Fibroblast of skin of scalp (primary cell): ENCODE results near the gene CALHM1.
"Not testable (repeated sequence)": the region's sequence is repeated elsewhere in the genome, so short reads cannot be mapped to it uniquely, and the experiment has no call there.

ENCODE experiments used
- DNase-seq: peaks from one replicate; pipeline ENCODE4 v3.0.0-alpha.2; 2013

The CALHM1 gene

DNA sequence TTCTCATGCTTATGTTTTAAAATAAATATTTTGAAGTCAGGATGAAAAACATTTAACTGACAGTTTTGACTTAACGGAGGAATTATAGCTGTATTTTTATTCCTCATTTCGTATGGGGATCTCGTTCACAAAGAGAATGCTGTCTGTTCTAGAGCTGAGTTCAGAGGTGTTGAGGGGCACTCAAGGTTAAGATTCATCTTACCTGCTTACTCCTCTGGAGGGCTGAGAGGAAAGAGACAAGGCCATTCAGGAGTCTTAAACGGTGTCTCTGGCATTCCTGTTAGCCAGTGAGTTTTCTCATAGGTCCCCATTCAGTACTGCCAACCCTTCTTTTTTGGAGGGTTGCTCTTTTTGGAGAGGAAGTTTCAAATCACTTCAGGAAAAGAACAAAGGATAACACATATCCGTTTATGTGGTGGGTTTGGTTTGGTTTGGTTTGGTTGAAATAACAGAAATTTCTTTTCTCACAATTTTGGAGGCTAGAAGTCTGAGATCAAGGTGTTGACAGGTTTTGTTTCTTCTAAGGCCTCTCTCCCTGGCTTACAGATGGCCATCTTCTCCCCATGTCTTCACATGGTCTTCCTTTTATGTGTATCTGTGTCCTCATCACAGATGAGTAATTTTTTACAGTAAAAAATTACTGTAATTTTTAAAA lies 29.6 kb downstream of the CALHM1 start:
- no peak for DNase-seq

DNA sequence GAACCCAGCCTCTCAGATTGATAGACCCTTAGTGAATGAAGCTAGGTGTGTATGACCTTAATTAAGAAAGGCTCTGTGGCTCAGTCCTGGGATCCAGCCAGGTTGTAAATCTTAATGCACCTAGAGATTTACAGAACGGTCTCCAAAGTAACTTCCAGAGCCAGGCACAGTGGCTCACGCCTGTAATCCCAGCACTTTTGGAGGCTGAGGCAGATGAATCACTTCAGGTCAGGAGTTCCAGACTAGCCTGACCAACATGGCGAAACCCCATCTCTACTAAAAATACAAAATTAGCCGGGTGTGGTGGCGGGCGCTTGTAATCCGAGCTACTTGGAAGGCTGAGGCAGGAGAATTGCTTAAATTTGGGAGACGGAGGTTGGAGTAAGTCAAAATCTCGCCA lies 30.8 kb downstream of the CALHM1 start:
- DNase-seq = no peak

DNA sequence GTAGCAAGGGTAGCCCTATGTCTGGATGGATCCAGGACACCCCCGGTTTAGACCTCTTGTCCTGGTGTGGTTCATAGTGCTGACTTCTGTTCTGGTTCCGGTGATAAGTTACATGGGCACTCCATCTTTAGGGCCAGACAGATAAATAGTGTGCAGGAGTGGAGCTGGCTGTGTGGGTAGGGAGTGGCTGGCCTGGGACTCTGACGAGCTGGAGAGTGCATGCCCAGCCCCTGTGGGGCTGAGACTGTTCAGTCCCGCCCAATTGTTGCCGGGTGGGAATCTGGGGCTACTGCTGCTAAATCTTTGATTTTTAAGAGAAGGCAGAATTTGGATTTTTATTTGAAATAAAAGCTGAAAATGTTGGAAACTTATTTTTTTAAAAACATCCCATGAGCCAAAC lies 35.0 kb downstream of the CALHM1 start:
- DNase-seq = no peak

DNA sequence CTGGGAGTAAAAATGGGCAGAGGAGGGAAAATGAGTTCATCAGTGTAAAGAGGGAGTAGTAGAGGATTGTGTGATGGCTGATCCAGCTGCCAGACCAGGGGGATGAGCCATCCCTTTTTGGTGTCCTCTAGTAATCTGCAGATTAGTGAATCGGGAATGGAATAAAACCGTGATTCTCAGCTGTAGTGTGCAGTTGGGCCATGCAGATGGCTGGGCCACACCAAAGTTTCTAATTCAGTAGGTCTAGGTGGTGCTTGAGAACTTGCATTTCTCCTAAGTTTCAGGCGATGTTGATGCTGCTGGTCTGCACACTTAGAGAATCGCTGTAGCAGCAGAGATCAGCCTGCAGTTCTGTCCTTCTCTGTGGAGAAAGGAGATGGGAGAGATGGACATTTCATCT lies 39.6 kb downstream of the CALHM1 start:
- DNase-seq = no peak

DNA sequence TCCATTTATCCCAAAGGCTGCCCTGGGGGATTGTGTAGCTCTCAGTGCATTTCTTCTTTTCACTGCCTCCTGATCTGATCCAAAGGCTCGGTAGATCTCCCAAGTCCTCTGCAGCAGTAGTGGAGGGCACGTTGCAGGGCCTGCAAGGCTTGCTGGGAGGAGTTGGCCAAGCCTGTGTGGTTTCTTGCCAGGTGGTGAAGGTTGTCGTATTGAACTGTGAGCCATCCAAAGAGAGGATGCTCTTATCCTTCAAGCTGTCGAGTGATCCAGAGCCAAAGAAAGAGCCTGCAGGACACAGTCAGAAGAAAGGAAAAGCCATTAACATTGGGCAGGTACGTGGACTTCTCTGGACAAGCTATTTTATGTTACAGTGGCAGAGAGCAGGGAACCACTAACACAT lies 41.1 kb downstream of the CALHM1 start:
- DNase-seq = no peak

DNA sequence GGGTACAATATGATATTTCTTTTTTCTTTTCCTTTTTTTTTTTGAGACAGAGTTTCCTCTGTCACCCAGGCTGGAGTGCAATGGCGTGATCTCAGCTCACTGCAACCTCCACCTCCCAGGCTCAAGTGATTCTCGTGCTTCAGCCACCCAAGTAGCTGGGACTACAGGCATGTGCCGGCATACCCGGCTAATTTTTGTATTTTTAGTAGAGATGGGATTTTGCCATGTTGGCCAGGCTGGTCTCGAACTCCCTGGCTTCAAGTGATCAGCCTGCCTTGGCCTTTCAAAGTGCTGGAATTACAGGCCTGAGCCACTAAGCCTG lies 41.6 kb downstream of the CALHM1 start:
- DNase-seq = not testable (repeated sequence)

DNA sequence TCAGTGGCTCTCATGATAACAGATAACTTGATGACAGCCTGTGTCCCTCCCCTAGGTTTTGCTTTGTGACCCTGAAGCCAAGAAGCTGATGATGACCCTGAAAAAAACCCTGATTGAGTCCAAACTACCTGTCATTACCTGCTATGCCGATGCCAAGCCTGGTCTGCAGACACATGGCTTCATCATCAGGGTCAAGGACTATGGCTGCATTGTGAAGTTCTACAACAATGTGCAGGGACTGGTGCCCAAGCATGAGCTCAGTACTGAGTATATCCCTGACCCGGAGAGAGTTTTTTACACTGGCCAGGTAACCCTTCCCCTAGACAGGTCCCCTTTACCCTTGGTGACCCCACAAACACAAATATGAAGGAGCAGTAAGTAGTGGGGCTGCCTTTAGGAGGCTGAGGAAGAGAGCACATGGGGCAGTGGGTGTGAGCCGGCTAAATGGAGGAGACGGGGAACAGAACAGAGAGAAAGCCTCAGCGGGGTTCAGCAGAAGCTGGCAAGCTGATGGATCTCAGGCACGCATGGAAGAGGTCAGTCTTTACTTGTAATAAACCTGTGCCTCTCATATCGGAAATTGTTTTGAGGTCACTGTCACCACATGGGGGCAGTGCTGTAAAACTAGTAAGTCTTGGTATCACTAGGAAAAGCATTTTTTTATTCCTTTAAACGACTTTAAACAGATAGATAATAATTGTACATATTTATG lies 42.1 kb downstream of the CALHM1 start:
- peak; percentile 63 for DNase-seq

DNA sequence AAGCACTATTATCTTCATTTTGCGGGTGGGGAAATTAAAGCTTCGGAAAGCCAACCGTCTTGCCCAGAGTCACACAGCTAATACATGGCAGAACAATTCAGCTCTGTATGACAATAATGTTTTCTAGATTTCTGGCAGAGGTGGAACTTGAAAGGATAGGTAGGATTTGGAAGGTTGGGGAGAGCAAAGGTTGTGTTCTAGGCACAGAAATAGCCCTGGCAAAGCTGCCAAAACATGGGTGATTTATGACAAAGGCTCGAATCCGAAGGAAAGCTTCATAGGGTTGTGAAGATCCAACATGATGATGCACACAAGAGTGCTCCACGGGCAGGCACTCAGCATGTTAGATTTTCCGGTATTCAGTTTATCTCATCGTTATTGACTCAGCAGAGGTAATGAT lies 43.1 kb downstream of the CALHM1 start:
- no peak for DNase-seq

DNA sequence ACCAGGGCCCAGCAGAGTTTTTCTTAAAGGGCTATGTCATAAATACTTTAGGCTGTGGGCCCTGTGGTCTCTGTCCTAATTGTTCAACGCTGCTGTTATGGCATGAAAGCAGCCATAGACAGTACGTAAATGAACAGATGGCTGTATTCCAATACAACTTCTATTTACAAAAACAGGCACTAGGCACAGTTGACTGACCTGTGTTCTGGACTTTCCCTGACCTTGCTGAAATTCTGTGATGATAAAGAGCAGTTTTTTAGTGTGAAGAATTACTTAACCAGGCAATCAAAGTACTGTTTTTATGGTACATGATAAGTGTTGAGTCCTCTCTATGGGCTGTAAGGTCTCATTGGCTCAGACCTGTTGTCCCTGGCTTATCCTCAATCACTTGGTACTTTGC lies 45.1 kb downstream of the CALHM1 start:
- DNase-seq = no peak
